Colonic mucosa (tissue), 4 donors: ENCODE measurements around the gene ESYT1. TPM values are rescaled to one million over a fixed set of nuclear protein-coding genes. Genes with fewer than 3 reads are reported as not detected.
"Not testable (repeated sequence)": the region's sequence is repeated elsewhere in the genome, so short reads cannot be mapped to it uniquely, and the experiment has no call there.

ENCODE experiments used
- DNase-seq: peaks from one replicate; pipeline ENCODE4 v3.0.0-alpha.2; 2020
- H3K27ac ChIP-seq: fragments of 200-600 bp; one replicate; pipeline ENCODE4 v1.8.0; 2021
- H3K27me3 ChIP-seq: fragments of 200-600 bp; one replicate; pipeline ENCODE4 v1.8.0; 2021
- H3K36me3 ChIP-seq: fragments of 200-600 bp; one replicate; pipeline ENCODE4 v1.8.0; 2021
- H3K4me1 ChIP-seq: fragments of 200-600 bp; one replicate; pipeline ENCODE4 v1.8.0; 2021; ENCODE audit warnings: mild to moderate bottlenecking
- H3K4me3 ChIP-seq: fragments of 200-600 bp; one replicate; pipeline ENCODE4 v1.8.0; 2021
- H3K9ac ChIP-seq, 2 donors: one replicate each; pipeline ENCODE4 v1.7.0; 2013; ENCODE audit warnings: control low read depth in 2 of 2, low read depth in 2 of 2, low read length in 2 of 2
- H3K9me3 ChIP-seq: fragments of 200-600 bp; one replicate; pipeline ENCODE4 v1.8.0; 2021
- CTCF ChIP-seq: fragments of 200-600 bp; IDR thresholded peaks from one replicate; pipeline ENCODE4 v1.8.0; 2022; ENCODE audit warnings: antibody characterized with exemption, mild to moderate bottlenecking
- intact Hi-C: fragments of 100-400 bp; cut with DNase I; formaldehyde crosslinking; loops from one replicate; pipeline ENCODE4 v1.14.1; 2022
- total RNA-seq, 2 donors: library from RNA; stranded (reverse); fragmentation: NEBNext Ultra II Directional in 1 of 2; extraction: Animal tissue kit (Norgen Biotek cat#: 25700) in 1 of 2; gene quantifications; one replicate each; pipeline ENCODE4 v1.2.1, GENCODE V29; 2021
- donor health status: healthy.
- donor health status: DM: no; HTN: no; CAD: no.
- donor health status: DM: no; HTN: no; CAD: no.

ESYT1 gene
- total RNA-seq, 2 donors from 2014 or later = 63.9 to 72.8 TPM

- peaks cover 8% of the 10 kb centered on the region for H3K4me1 ChIP-seq
- peak overlapping the region; percentile 57 to 64 for H3K9ac ChIP-seq
- H3K27me3 ChIP-seq = no peaks in the 10 kb centered on the region
- TF ChIP-seq CTCF = no peak
- peak overlapping the region; percentile 95 for H3K27ac ChIP-seq
- H3K4me3 ChIP-seq = peak overlapping the region; percentile 49
- peaks cover 6% of the 10 kb centered on the region for H3K36me3 ChIP-seq
- DNase-seq = no peak
- no peaks in the 10 kb centered on the region for H3K9me3 ChIP-seq
- intact Hi-C loops = loop anchor here (10.0 kb wide), 1 partner anchor 71 kb away; the partner anchor contains the start of gene RPS26
Observed at GRCh38 chr12:56115329-56115728, 12.7 kb upstream of the ESYT1 start.

- intact Hi-C loops = loop anchor here (2.0 to 10.0 kb wide), 2 partner anchors 38 to 72 kb away; partner anchors contain the start of gene RPS26
- Histone ChIP-seq H3K4me1 (peaks cover 8% of the 10 kb centered on the region), H3K27ac (peak within 1 kb of the TSS; percentile 95), H3K36me3 (peaks cover 4% of the 10 kb centered on the region), H3K9ac (peak within 1 kb of the TSS; percentile 76 to 100), H3K4me3 (peak within 1 kb of the TSS; percentile 49), H3K9me3 (no peaks in the 10 kb centered on the region), H3K27me3 (no peaks in the 10 kb centered on the region)
- DNase-seq = peak; percentile 96
- TF ChIP-seq CTCF = no peak
Observed at GRCh38 chr12:56116267-56117081, 11.6 kb upstream of the ESYT1 start, which contains the start of gene RPL41. TSS of gene RPL41 (plus strand) at chr12:56116633.

GRCh38 chr12:56117082-56117706 is 10.9 kb upstream of the ESYT1 start:
- not testable (repeated sequence) for H3K4me1 ChIP-seq, DNase-seq, H3K9me3 ChIP-seq, H3K27me3 ChIP-seq, H3K36me3 ChIP-seq
- peak overlapping the region; percentile 76 to 100 for H3K9ac ChIP-seq
- intact Hi-C loops = loop anchor here (2.0 to 10.0 kb wide), 2 partner anchors 38 to 72 kb away; partner anchors contain the start of gene RPS26
- H3K27ac ChIP-seq = peak overlapping the region; percentile 95
- H3K4me3 ChIP-seq = peak overlapping the region; percentile 49

DNA sequence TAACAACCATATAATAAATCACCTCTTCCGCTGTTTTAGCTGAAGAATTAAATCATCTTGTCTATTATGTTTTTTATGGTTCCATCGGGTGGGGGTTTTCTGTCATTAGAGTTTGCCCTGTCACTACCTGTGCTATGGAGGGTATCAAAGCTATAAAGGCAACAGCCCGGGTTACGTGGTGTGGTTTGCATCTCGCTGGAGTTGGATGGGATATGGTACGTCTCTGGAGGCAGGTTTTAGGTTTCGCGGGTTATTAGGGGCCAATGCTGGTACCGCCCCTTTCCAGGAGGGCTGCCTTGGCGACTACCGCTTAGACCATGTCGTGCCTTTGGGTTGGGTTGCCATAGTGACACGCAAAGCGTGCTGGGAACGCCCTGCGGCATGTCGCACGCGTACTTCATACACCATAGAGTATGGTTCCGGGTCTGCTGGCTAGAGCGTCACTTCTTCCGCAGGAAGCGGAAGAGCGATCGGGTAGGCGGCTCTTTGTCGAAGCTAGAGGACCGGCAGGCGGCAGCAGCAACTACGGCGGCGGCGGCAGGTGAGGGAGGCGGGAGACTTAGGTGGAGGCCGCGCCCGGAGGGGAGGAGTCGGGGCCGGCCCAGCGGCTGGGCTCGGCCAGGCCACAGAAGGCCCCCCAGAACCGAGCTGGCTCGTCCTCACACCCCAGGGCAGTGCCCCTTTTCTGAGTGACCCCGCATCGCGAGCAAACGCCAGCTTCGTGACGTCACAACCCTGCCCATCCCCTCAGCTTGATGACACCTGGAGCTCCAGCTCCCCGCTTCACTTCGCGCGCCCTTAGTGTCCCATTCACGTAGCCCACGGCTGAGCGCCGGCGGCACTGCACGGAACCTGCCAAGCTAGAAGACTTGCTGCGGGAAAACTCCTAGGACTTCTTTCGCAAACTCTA is 10.0 kb upstream of the ESYT1 start, which contains the start of gene ZC3H10:
ZC3H10 (plus strand) TSS at position 489 of the 910 bp plus-strand sequence. CDS start 2,297 bp downstream, outside the sequence.
- Histone ChIP-seq H3K9ac (peak within 1 kb of the TSS; percentile 81 to 100), H3K4me1 (peaks cover 8% of the 10 kb centered on the region), H3K4me3 (peak within 1 kb of the TSS; percentile 49), H3K27ac (peak within 1 kb of the TSS; percentile 95), H3K27me3 (no peaks in the 10 kb centered on the region), H3K36me3 (no peaks in the 10 kb centered on the region), H3K9me3 (no peaks in the 10 kb centered on the region)
- intact Hi-C loops = loop anchor here (2.0 to 10.0 kb wide), 2 partner anchors 39 to 73 kb away; partner anchors contain the start of gene RPS26
- peak; percentile 99 for DNase-seq
- no peak for TF ChIP-seq CTCF

GRCh38 chr12:56118688-56119357 is 9.2 kb upstream of the ESYT1 start:
- peak overlapping the region; percentile 81 to 100 for H3K9ac ChIP-seq
- no peaks in the 10 kb centered on the region for H3K36me3 ChIP-seq
- no peaks in the 10 kb centered on the region for H3K9me3 ChIP-seq
- H3K4me1 ChIP-seq = peaks cover 8% of the 10 kb centered on the region
- intact Hi-C loops = loop anchor here (10.0 kb wide), 1 partner anchor 74 kb away; the partner anchor contains the start of gene RPS26
- H3K27ac ChIP-seq = peak overlapping the region; percentile 95
- peak overlapping the region; percentile 49 for H3K4me3 ChIP-seq
- H3K27me3 ChIP-seq = no peaks in the 10 kb centered on the region
- DNase-seq = no peak
- TF ChIP-seq CTCF = no peak
